ENCODE measurements around the gene IQCE. TPM values are rescaled to one million over a fixed set of nuclear protein-coding genes. Genes with fewer than 3 reads are reported as not detected.

Gene IQCE
- total RNA-seq, 1 experiment from 2014 or later, result 21.4 TPM

DNA sequence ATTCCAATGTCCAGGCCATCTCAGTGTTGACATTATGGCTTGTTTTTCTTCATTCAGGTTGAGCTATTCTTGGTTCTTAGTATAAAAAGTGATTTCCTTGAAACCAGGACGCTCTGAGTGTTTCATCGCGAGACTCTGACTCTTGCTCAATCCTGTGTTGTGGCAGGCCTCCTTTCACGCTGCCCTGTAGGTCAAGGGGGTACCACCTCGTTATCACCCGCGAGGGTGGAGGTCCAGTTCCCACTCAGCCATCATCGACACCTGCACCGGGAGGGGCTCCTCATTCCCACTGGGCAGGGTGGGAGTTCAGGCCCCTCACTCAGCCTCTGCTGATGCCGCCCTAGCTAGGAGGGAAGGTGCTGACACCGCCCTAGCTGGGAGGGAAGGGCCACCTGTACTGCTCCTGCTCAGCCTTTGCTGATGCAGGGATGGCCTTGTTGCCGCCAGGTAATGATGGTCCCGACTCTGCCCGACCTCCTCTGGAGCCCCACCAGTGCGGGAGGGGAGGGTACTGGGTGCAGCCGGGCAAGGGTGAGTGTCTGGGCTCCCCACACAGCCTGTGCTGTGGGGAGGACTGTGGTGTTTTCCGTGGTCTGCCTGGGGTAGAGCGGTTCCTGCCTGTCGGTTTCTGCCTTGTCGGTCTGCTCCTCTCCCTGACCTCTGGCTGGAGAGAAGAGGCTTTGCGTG is 16.4 kb downstream of the IQCE start (continued):
- no peak for TF ChIP-seq CBX3 (IDR thresholded peaks at IDR 0.05; ENCODE audit: low read depth)
- TF ChIP-seq, protein P1, sequence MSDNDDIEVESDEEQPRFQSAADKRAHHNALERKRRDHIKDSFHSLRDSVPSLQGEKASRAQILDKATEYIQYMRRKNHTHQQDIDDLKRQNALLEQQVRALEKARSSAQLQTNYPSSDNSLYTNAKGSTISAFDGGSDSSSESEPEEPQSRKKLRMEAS (IDR thresholded peaks at IDR 0.05), result no peak

DNA sequence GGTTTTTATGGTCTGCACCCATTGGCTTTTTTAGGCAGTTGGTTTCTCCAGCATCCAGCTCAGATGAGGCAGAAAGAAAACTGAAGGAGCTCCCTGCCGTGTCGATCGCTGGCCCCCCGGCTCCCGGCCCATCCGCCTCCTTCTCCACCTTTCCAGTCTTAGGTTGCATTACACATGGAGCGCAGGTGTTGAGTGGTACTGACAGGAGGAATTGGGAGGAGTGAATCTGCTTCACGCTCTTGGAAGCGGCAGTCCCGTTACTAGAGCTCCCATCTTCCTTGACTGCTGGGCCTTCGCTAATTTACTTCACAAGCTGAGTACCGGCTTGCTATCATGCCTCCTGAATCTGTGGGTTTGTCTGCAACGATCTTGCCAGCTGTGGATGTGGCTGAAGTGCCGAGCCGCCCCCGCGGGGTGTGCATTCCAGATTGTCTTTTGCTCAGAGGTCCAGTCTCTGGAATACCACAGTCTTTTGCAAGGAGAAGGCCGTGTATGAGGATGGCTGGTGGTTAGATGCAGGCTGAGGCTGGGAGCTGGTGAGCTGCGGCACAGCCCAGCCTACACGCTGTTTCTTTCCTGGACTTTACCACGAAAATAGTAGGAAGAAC is 17.1 kb downstream of the IQCE start:
- CTCF ChIA-PET, result no interaction called here
- no peaks in the 10 kb centered on the region for H3K9me3 ChIP-seq (ENCODE audit: control insufficient read depth in 1 of 2, insufficient read depth in 1 of 2, low read depth in 1 of 2, low read length in 2 of 2)
- no TSS peak for BruUV-seq (replicated peaks)

More for the DNA sequence above, 17.1 kb downstream of the IQCE start:
- ChIA-PET POLR2A (no interaction called here), RAD21 (ENCODE audit: low non-redundant PET in 1 of 2, low total read pairs in 2 of 2, uncharacterized antibody in 2 of 2, unreplicated experiment in 2 of 2) (no interaction called here)
- H3K4me2 ChIP-seq (ENCODE audit: low read length), result no peak overlapping the region
- H3K36me3 ChIP-seq (ENCODE audit: control insufficient read depth in 1 of 2, insufficient read depth in 2 of 2, low read length in 2 of 2), result peaks cover 5 to 10% of the 10 kb centered on the region in 2 experiments; a peak in 1 of 4 replicates
- H3K9me2 ChIP-seq (ENCODE audit: insufficient read depth), result no peaks in the 10 kb centered on the region
- H3K79me2 ChIP-seq (ENCODE audit: insufficient read depth, low read length), result no peaks in the 10 kb centered on the region
- H3K4me1 ChIP-seq (ENCODE audit: control insufficient read depth in 1 of 2, insufficient read depth in 2 of 2, low read length in 2 of 2), result peaks cover 19 to 22% of the 10 kb centered on the region in 2 experiments
- no peak overlapping the region for H2AFZ ChIP-seq (ENCODE audit: low read depth, low read length, poor library complexity, severe bottlenecking)
- H3K4me3 ChIP-seq (replicated peaks in 1 of 2; ENCODE audit: low read depth in 1 of 2, low read length in 2 of 2), result no peak overlapping the region
- DNase-seq (ENCODE audit: low read depth, low spot score) (no peak), ATAC-seq (no peak)
- H4K20me1 ChIP-seq (ENCODE audit: insufficient read depth), result no peaks in the 10 kb centered on the region
- intact Hi-C loops (cut with micrococcal nuclease), result no loop called here
- no peak overlapping the region for H3K9ac ChIP-seq (ENCODE audit: low read length)
- H3K27ac ChIP-seq (ENCODE audit: low read depth, low read length), result no peak overlapping the region
- H3K27me3 ChIP-seq (ENCODE audit: insufficient read depth, low read length), result no peaks in the 10 kb centered on the region
- TF ChIP-seq, protein P2, sequence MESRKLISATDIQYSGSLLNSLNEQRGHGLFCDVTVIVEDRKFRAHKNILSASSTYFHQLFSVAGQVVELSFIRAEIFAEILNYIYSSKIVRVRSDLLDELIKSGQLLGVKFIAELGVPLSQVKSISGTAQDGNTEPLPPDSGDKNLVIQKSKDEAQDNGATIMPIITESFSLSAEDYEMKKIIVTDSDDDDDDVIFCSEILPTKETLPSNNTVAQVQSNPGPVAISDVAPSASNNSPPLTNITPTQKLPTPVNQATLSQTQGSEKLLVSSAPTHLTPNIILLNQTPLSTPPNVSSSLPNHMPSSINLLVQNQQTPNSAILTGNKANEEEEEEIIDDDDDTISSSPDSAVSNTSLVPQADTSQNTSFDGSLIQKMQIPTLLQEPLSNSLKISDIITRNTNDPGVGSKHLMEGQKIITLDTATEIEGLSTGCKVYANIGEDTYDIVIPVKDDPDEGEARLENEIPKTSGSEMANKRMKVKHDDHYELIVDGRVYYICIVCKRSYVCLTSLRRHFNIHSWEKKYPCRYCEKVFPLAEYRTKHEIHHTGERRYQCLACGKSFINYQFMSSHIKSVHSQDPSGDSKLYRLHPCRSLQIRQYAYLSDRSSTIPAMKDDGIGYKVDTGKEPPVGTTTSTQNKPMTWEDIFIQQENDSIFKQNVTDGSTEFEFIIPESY (IDR thresholded peaks at IDR 0.05; ENCODE audit: extremely low read depth, insufficient replicate concordance, low read length), result no peak
- TF ChIP-seq SRF (IDR thresholded peaks at IDR 0.05; ENCODE audit: low read depth), result no peak
- TF ChIP-seq, protein P3, sequence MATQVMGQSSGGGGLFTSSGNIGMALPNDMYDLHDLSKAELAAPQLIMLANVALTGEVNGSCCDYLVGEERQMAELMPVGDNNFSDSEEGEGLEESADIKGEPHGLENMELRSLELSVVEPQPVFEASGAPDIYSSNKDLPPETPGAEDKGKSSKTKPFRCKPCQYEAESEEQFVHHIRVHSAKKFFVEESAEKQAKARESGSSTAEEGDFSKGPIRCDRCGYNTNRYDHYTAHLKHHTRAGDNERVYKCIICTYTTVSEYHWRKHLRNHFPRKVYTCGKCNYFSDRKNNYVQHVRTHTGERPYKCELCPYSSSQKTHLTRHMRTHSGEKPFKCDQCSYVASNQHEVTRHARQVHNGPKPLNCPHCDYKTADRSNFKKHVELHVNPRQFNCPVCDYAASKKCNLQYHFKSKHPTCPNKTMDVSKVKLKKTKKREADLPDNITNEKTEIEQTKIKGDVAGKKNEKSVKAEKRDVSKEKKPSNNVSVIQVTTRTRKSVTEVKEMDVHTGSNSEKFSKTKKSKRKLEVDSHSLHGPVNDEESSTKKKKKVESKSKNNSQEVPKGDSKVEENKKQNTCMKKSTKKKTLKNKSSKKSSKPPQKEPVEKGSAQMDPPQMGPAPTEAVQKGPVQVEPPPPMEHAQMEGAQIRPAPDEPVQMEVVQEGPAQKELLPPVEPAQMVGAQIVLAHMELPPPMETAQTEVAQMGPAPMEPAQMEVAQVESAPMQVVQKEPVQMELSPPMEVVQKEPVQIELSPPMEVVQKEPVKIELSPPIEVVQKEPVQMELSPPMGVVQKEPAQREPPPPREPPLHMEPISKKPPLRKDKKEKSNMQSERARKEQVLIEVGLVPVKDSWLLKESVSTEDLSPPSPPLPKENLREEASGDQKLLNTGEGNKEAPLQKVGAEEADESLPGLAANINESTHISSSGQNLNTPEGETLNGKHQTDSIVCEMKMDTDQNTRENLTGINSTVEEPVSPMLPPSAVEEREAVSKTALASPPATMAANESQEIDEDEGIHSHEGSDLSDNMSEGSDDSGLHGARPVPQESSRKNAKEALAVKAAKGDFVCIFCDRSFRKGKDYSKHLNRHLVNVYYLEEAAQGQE (IDR thresholded peaks at IDR 0.05; ENCODE audit: low read depth), result no peak
- no peak for TF ChIP-seq POLR2A (IDR thresholded peaks at IDR 0.05; ENCODE audit: borderline replicate concordance, extremely low read depth, insufficient read depth, insufficient read length)
- TF ChIP-seq SP1 (IDR thresholded peaks at IDR 0.05; ENCODE audit: low read depth), result no peak
- TF ChIP-seq ZNF274 (IDR thresholded peaks at IDR 0.05; ENCODE audit: low read depth, low read length), result no peak
- no peak for TF ChIP-seq POLR2AphosphoS5 (IDR thresholded peaks at IDR 0.05; ENCODE audit: low read depth, low read length)
- TF ChIP-seq CEBPB (IDR thresholded peaks at IDR 0.05; ENCODE audit: low read depth), result no peak
- TF ChIP-seq, protein P4, sequence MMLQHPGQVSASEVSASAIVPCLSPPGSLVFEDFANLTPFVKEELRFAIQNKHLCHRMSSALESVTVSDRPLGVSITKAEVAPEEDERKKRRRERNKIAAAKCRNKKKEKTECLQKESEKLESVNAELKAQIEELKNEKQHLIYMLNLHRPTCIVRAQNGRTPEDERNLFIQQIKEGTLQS (IDR thresholded peaks at IDR 0.05), result no peak
